Ovary (tissue), 9 donors: Measurements from ENCODE around the gene PHC2. TPM values are rescaled to one million over a fixed set of nuclear protein-coding genes. Genes with fewer than 3 reads are reported as not detected.

Source experiments
- DNase-seq, 5 donors: peaks; one replicate each; pipeline ENCODE4 v3.0.0-alpha.2; 2019 to 2020
- H3K27ac ChIP-seq, 2 donors: fragments of 200-600 bp; one replicate each; pipeline versions ENCODE4 v1.5.1 to v1.8.0; 2019 to 2022
- H3K27me3 ChIP-seq: fragments of 200-600 bp; one replicate; pipeline ENCODE4 v1.8.0; 2022
- H3K36me3 ChIP-seq: fragments of 200-600 bp; sonication (generic); one replicate; pipeline ENCODE4 v1.5.1; 2019
- H3K4me1 ChIP-seq: one replicate; pipeline ENCODE4 v1.8.1; 2013; ENCODE audit warnings: mild to moderate bottlenecking, moderate library complexity; ENCODE audit not compliant: insufficient read depth
- H3K4me3 ChIP-seq: fragments of 200-600 bp; sonication (generic); one replicate; pipeline ENCODE4 v1.5.1; 2017
- H3K9me3 ChIP-seq, 2 donors: fragments of 200-600 bp in 1 of 2; sonication (generic) in 1 of 2; one replicate each; pipeline versions ENCODE4 v1.5.1 to v1.8.1; 2013 to 2019; ENCODE audit warnings: mild to moderate bottlenecking in 1 of 2, moderate library complexity in 1 of 2
- EP300 ChIP-seq: sonication (generic); formaldehyde crosslinking; IDR thresholded peaks from one replicate; pipeline ENCODE4 v1.6.1; 2017; ENCODE audit warnings: antibody characterized with exemption
- POLR2A ChIP-seq: fragments of 450-650 bp; IDR thresholded peaks from one replicate; pipeline ENCODE4 v1.6.1; 2017; ENCODE audit warnings: antibody characterized with exemption, mild to moderate bottlenecking, moderate library complexity
- WGBS, 3 donors: extraction: QIAGEN DNeasy Blood & Tissue Kit in 1 of 3; methylation state at CpG; one replicate each; pipeline versions ENCODE4 v1.1.5 to v1.1.7; 2013 to 2017; 5-methylcytosine and 5-hydroxymethylcytosine counted together
- intact Hi-C, 4 donors: fragments of 100-400 bp; cut with DNase I; formaldehyde crosslinking; loops; one replicate each; pipeline versions ENCODE4 v1.11.0 to v1.15.1; 2022 to 2023
- polyA plus RNA-seq, 2 donors: library from polyadenylated mRNA; stranded (reverse); fragments of 200-250 nt in 1 of 2; fragments of 350-450 nt in 1 of 2; fragmentation: Illumina TruSeq in 1 of 2; extraction: RNeasy Lipid Tissue Mini Kit (QIAGEN cat#74804) in 1 of 2; gene quantifications; one replicate each; pipeline ENCODE4 v1.2.3, GENCODE V29; 2013 to 2014
- total RNA-seq, 7 donors: library from RNA; depleted of rRNA in 2 of 7; stranded (reverse); fragments of >200 nt in 2 of 7; fragmentation: NEBNext Ultra II Directional in 3 of 7; extraction: Animal tissue kit (Norgen Biotek cat#: 25700) in 3 of 7; gene quantifications; one replicate each; pipeline versions ENCODE4 v1.1.0 to v1.2.4, GENCODE V29; 2016 to 2023
- TF ChIP-seq, protein P1 (sequence below), 3 donors: fragments of 450-650 bp in 2 of 3; fragments of 200-600 bp in 1 of 3; IDR thresholded peaks; one replicate each; pipeline versions ENCODE4 v1.5.1 to v1.8.0; 2016 to 2022; ENCODE audit warnings: antibody characterized with exemption in 3 of 3, mild to moderate bottlenecking in 1 of 3
- donor health status: DM: no; HTN: no; CAD: no; lungs with moderate emphysema.
- donor health status: DM: no; HTN: no; CAD: no.
- donor health status: Bipolar disorder and iron deficiency.
- donor health status: DM: yes; HTN: yes; CAD: no.
- donor health status: DM: no; HTN: no; CAD: no.
- donor health status: DM: yes; HTN: yes; CAD: no.

The PHC2 gene
- total and polyA plus RNA-seq, 9 donors = 52.3 to 101 (median 85.5) TPM

DNA sequence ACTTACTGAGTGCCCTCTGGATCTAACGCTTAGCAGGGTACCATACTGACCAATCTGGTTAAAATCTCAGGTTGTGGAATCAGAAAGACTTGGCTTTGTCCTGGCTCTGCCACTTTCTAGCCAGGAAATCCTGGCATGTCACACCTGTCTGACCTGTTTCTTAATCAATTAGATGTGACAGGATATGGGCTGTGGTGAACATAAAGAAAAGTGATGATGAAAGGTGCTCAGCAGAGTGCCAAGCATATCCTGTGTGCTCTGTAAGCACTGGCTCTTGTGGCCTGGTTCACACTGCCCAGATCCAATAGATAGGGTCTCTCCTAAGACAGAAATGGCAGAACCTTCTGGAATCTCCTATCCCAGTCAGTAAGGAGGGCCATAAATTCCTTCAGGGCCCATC, 53.9 kb downstream of the PHC2 start:
- H3K4me1 ChIP-seq = no peaks in the 10 kb centered on the region
- no peak overlapping the region for H3K27ac ChIP-seq
- TF ChIP-seq, protein P1, sequence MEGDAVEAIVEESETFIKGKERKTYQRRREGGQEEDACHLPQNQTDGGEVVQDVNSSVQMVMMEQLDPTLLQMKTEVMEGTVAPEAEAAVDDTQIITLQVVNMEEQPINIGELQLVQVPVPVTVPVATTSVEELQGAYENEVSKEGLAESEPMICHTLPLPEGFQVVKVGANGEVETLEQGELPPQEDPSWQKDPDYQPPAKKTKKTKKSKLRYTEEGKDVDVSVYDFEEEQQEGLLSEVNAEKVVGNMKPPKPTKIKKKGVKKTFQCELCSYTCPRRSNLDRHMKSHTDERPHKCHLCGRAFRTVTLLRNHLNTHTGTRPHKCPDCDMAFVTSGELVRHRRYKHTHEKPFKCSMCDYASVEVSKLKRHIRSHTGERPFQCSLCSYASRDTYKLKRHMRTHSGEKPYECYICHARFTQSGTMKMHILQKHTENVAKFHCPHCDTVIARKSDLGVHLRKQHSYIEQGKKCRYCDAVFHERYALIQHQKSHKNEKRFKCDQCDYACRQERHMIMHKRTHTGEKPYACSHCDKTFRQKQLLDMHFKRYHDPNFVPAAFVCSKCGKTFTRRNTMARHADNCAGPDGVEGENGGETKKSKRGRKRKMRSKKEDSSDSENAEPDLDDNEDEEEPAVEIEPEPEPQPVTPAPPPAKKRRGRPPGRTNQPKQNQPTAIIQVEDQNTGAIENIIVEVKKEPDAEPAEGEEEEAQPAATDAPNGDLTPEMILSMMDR (IDR thresholded peaks at IDR 0.05) = no peak
- TF ChIP-seq EP300 (no peak), POLR2A (no peak)
- H3K36me3 ChIP-seq = no peaks in the 10 kb centered on the region
- H3K27me3 ChIP-seq = no peaks in the 10 kb centered on the region
- WGBS, 3 donors = 92 to 100% (median 100%) methylated on average over 1 of the region's 1 CpG
- H3K9me3 ChIP-seq = no peaks in the 10 kb centered on the region
- intact Hi-C loops = loop anchor here in 1 of 4 donors (10.0 kb wide), 1 partner anchor 88 kb away; no protein-coding TSS in a partner anchor
- no peak overlapping the region for H3K4me3 ChIP-seq
- no peak for DNase-seq

DNA sequence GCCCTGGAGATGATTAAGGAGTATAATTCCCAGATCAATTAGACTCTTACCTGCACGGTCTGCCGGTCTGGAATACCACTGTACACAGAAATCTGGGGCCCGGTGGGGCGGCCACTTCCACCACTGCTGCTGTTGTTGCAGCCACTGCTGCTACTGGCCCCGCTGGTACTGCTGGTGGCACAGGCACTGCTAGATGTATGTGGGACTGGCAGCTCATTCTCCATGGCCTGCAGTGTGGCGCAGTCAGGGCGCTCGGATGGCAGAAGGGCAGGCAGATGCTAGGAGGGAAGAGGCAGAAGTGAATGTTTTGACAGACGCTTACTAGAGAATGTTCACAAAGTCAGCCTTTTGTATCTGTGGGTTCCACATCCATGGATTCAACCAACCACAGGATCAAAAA, 55.6 kb downstream of the PHC2 start:
- WGBS, 3 donors = 95 to 99% (median 95%) methylated on average over 9 of the region's 9 CpGs
- H3K4me3 ChIP-seq = no peak overlapping the region
- no peaks in the 10 kb centered on the region for H3K9me3 ChIP-seq
- no peaks in the 10 kb centered on the region for H3K27me3 ChIP-seq
- no peak overlapping the region for H3K27ac ChIP-seq
- TF ChIP-seq EP300 = no peak
- no peak for TF ChIP-seq POLR2A
- TF ChIP-seq, protein P1 (IDR thresholded peaks at IDR 0.05) = no peak
- no peaks in the 10 kb centered on the region for H3K4me1 ChIP-seq
- intact Hi-C loops = loop anchor here in 1 of 4 donors (10.0 kb wide), 1 partner anchor 89 kb away; no protein-coding TSS in a partner anchor
- H3K36me3 ChIP-seq = no peaks in the 10 kb centered on the region
- no peak for DNase-seq

DNA sequence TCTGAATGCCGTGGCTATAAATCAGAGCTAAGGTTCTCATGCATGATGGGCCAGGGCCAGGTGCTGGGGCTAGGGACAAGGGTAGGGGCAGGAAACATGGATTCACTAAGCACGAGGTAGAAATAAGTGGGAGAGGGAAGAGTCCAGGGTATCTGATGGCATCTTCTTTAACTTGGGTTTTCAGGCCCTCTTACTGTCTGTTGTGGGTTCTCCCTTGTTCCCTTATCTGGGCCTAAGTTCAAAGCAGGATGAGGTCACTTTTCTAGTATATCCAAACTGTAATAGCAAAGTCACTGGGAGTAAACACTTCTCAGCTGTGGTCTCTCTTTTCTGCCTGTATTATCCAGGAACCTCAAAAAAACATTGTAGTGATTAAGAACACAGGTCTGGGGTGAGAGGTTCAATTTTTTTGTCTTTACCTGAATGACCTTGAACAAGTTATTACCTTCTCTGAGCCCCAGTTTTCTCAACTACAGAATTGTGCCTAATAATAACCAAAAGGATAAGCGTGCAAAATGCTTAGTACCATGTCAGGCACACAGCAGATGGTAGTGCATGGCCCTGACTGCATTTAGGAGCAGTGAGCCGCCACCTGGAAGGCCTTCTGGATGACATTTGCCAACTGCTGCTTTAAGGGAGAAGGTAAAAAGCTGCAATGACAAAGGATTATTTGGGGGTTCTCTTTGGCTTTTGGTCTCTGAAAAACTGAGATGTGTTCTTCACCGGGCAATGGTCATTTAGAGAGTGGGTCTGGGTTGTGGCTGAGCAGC, 56.4 kb downstream of the PHC2 start:
- Histone ChIP-seq H3K27me3 (no peaks in the 10 kb centered on the region), H3K4me3 (no peak overlapping the region), H3K4me1 (no peaks in the 10 kb centered on the region), H3K27ac (no peak overlapping the region), H3K9me3 (no peaks in the 10 kb centered on the region), H3K36me3 (no peaks in the 10 kb centered on the region)
- TF ChIP-seq POLR2A (no peak), EP300 (no peak)
- TF ChIP-seq, protein P1 (IDR thresholded peaks at IDR 0.05) = no peak
- intact Hi-C loops = loop anchor here in 1 of 4 donors (10.0 kb wide), 1 partner anchor 90 kb away; no protein-coding TSS in a partner anchor
- no peak for DNase-seq
- WGBS, 3 donors = 61 to 78% (median 72%) methylated on average over 5 of the region's 5 CpGs

DNA sequence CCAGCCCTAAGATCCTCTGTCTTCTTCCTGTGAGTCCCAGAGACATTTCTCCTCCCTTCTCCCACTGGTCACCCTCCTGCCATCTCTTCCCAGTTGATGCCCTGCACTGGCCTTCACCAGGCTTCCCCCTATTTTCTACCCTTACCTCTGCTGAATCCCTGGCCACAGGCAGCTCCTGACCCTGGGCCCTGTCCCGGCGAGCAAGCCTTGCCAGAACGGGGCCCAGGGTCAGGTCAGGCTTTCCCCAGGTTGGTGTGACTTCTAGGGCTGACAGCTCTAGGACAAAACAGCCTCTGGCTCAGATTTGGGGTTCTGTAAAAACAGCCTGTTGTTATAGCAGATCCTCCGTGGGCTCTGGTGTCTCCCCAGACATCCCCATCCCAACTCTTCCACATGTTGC, 57.3 kb downstream of the PHC2 start:
- H3K36me3 ChIP-seq = no peaks in the 10 kb centered on the region

More for the DNA sequence above, 57.3 kb downstream of the PHC2 start:
- Histone ChIP-seq H3K4me1 (no peaks in the 10 kb centered on the region), H3K27ac (no peak overlapping the region), H3K4me3 (no peak overlapping the region), H3K9me3 (no peaks in the 10 kb centered on the region), H3K27me3 (no peaks in the 10 kb centered on the region)
- intact Hi-C loops = loop anchor here in 1 of 4 donors (10.0 kb wide), 1 partner anchor 91 kb away; no protein-coding TSS in a partner anchor
- WGBS, 3 donors = 75 to 80% (median 75%) methylated on average over 4 of the region's 4 CpGs
- DNase-seq = no peak
- no peak for TF ChIP-seq POLR2A
- TF ChIP-seq, protein P1 (IDR thresholded peaks at IDR 0.05) = no peak
- no peak for TF ChIP-seq EP300
